CD4-positive, alpha-beta T cell treated with Interleukin-12 subunit alpha and Interleukin-12 subunit beta, for 1 hour (primary cell): Measurements from ENCODE around the gene RAB11FIP3.

Experiments
- DNase-seq: peaks from one replicate; pipeline ENCODE4 v3.0.0-alpha.2; 2020

Gene RAB11FIP3

GRCh38 chr16:569445-570254 is 144.2 kb downstream of the RAB11FIP3 start, which contains the start of gene PIGQ:
Gene PIGQ, plus strand, starts transcription at chr16:569968. Its CDS starts 4,107 bp downstream, at chr16:574075.
- peak; percentile 77 for DNase-seq
